Sigmoid colon (tissue), 7 donors: ENCODE data around the gene SDK2. TPM values are rescaled to one million over a fixed set of nuclear protein-coding genes. Genes with fewer than 3 reads are reported as not detected.

Experiments
- DNase-seq: peaks from one replicate; pipeline ENCODE4 v3.0.0-alpha.2; 2019
- H3K27ac ChIP-seq, 4 donors: fragments of 200-600 bp; sonication (generic); one replicate each; pipeline ENCODE4 v1.5.1; 2016 to 2019; ENCODE audit warnings: mild to moderate bottlenecking in 1 of 4
- H3K27me3 ChIP-seq, 3 donors: fragments of 200-600 bp; sonication (generic); one replicate each; pipeline ENCODE4 v1.5.1; 2019; ENCODE audit warnings: mild to moderate bottlenecking in 1 of 3
- H3K36me3 ChIP-seq, 4 donors: fragments of 200-600 bp; sonication (generic); one replicate each; pipeline ENCODE4 v1.5.1; 2016 to 2019
- H3K4me1 ChIP-seq, 4 donors: fragments of 200-600 bp; sonication (generic); one replicate each; pipeline ENCODE4 v1.5.1; 2017 to 2019
- H3K4me3 ChIP-seq, 4 donors: fragments of 200-600 bp; sonication (generic); one replicate each; pipeline ENCODE4 v1.5.1; 2017 to 2019; ENCODE audit warnings: mild to moderate bottlenecking in 2 of 4, moderate library complexity in 1 of 4
- H3K9me3 ChIP-seq, 4 donors: fragments of 200-600 bp in 3 of 4; sonication (generic) in 3 of 4; one replicate each; pipeline versions ENCODE4 v1.5.1 to v1.6.1; 2013 to 2019
- EP300 ChIP-seq, 4 donors: sonication (generic); formaldehyde crosslinking; IDR thresholded peaks; one replicate each; pipeline ENCODE4 v1.6.1; 2017; ENCODE audit warnings: antibody characterized with exemption in 4 of 4
- POLR2A ChIP-seq, 2 donors: fragments of 450-650 bp; IDR thresholded peaks; one replicate each; pipeline ENCODE4 v1.6.1; 2016; ENCODE audit warnings: antibody characterized with exemption in 2 of 2, mild to moderate bottlenecking in 2 of 2, moderate library complexity in 2 of 2
- POLR2AphosphoS5 ChIP-seq, 4 donors: sonication (generic); formaldehyde crosslinking; IDR thresholded peaks; one replicate each; pipeline ENCODE4 v1.6.1; 2017; ENCODE audit warnings: antibody characterized with exemption in 4 of 4
- WGBS, 2 donors: extraction: QIAGEN DNeasy Blood & Tissue Kit; methylation state at CpG; one replicate each; pipeline ENCODE4 v1.1.7; 2013; 5-methylcytosine and 5-hydroxymethylcytosine counted together
- intact Hi-C: fragments of 100-400 bp; cut with DNase I; formaldehyde crosslinking; loops from one replicate; pipeline ENCODE4 v1.15.1; 2023
- polyA plus RNA-seq, 3 donors: library from polyadenylated mRNA; stranded (reverse); fragments of 200-250 nt; gene quantifications; one replicate each; pipeline ENCODE4 v1.2.3, GENCODE V29; 2013
- total RNA-seq, 4 donors: library from RNA; depleted of rRNA; stranded (reverse); fragments of >200 nt; gene quantifications; one replicate each; pipeline ENCODE4 v1.1.0, GENCODE V29; 2016
- TF ChIP-seq, protein P1 (sequence below), 4 experiments: fragments of 450-650 bp in 3 of 4; fragments of 200-600 bp in 1 of 4; IDR thresholded peaks; one replicate each; pipeline ENCODE4 v1.5.1; 2016 to 2019; ENCODE audit warnings: antibody characterized with exemption in 4 of 4, mild to moderate bottlenecking in 3 of 4, moderate library complexity in 2 of 4
- donor health status: healthy with polysubstance abuse.
- donor health status: Bipolar disorder and iron deficiency.
- donor health status: healthy.

The SDK2 gene
- total and polyA plus RNA-seq, 7 donors, result under 0.01 to 1.9 (median 0.71) TPM

DNA sequence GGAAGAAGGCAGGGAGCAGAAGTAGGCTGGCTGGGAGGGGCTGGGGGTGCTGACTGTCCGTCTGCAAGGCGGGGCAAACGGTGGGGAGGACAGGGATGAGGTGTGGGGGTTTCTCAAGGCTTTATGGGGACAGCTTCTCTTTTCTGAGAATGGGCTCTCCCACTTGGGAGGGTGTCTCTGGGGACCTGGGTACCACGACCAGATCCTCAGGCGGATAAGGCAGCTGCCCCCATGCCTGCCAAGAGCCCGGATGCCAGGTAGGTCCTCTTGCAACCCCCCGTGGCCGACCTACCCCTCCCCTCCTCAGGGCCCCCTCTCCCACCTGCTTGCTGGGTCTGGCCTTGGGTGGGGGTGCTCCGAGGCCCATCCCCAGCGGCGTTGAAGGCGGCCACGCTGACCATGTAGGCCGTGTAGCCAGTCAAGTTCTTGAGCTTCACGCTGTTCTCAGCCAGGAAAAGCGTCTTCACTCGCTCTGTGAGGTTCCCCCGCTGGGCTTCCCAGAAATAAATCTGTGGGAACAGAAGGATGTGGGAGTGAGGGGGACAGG is 276.1 kb downstream of the SDK2 start:
- TF ChIP-seq, protein P1, sequence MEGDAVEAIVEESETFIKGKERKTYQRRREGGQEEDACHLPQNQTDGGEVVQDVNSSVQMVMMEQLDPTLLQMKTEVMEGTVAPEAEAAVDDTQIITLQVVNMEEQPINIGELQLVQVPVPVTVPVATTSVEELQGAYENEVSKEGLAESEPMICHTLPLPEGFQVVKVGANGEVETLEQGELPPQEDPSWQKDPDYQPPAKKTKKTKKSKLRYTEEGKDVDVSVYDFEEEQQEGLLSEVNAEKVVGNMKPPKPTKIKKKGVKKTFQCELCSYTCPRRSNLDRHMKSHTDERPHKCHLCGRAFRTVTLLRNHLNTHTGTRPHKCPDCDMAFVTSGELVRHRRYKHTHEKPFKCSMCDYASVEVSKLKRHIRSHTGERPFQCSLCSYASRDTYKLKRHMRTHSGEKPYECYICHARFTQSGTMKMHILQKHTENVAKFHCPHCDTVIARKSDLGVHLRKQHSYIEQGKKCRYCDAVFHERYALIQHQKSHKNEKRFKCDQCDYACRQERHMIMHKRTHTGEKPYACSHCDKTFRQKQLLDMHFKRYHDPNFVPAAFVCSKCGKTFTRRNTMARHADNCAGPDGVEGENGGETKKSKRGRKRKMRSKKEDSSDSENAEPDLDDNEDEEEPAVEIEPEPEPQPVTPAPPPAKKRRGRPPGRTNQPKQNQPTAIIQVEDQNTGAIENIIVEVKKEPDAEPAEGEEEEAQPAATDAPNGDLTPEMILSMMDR (IDR thresholded peaks at IDR 0.05), result no peak
- TF ChIP-seq EP300 (IDR thresholded peaks at IDR 0.05) (no peak), POLR2A (IDR thresholded peaks at IDR 0.05) (no peak), POLR2AphosphoS5 (IDR thresholded peaks at IDR 0.05) (no peak)
- Histone ChIP-seq H3K9me3 (no peaks in the 10 kb centered on the region), H3K4me1 (peaks cover 0 to 29% (median 8%) of the 10 kb centered on the region in 4 donors), H3K4me3 (no peak overlapping the region), H3K27me3 (no peaks in the 10 kb centered on the region), H3K36me3 (no peaks in the 10 kb centered on the region), H3K27ac (no peak overlapping the region)
- no peak for DNase-seq
- intact Hi-C loops, result loop anchor here (5.0 kb wide), 1 partner anchor 176 kb away; the partner anchor contains the start of gene COG1
- WGBS, 2 donors, result 92 to 95% methylated on average over 18 of the region's 18 CpGs

DNA sequence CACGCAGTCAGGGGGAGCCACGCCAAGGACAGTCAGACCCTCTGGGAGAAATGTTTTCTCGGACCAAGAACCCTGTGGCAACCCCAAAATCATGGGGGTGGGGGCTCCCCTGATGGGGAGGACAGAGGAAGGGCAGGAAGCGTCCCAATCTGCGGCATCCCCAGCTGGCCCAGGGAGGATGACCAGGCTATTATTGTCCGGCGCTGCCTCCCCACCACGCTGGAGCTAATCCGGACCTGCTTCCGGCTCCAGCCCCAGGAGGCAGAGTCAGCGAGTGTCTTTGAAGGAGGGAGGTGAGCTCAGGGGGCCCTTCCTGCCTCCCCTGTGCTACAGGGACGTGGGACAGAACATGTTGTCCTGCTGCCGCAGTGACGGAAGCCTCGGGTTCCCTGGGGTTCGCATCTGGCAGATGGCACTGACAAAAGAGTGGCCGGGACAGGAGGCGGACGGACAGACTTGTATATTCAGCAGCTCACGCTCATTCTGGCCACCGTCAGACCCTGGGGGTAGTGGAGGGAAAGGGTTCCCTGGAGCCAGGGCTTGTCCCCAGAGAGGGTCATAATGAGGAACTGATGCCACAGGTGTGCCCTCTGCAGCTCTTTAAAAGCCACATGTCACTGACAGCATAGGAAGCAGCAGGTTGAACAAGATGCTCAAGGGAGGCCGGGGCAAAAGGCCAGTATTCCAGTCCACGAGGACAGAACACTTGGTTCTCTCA is 278.2 kb downstream of the SDK2 start:
- Histone ChIP-seq H3K27me3 (no peaks in the 10 kb centered on the region), H3K4me3 (no peak overlapping the region), H3K27ac (peak overlapping the region; percentile 49 to 66 (median 54)), H3K9me3 (no peaks in the 10 kb centered on the region), H3K4me1 (peaks cover 0 to 29% (median 8%) of the 10 kb centered on the region in 4 donors), H3K36me3 (no peaks in the 10 kb centered on the region)
- WGBS, 2 donors, result 80 to 85% methylated on average over 23 of the region's 23 CpGs
- no peak for DNase-seq
- intact Hi-C loops, result loop anchor here (5.0 kb wide), 1 partner anchor 174 kb away; the partner anchor contains the start of gene COG1
- TF ChIP-seq, protein P1 (IDR thresholded peaks at IDR 0.05), result no peak
- peak; percentile 21 to 65 (median 34) for TF ChIP-seq POLR2AphosphoS5 (IDR thresholded peaks at IDR 0.05)
- no peak for TF ChIP-seq POLR2A (IDR thresholded peaks at IDR 0.05)
- TF ChIP-seq EP300 (IDR thresholded peaks at IDR 0.05), result peak in 3 of 4 donors; percentile 22 to 85 (median 57)

DNA sequence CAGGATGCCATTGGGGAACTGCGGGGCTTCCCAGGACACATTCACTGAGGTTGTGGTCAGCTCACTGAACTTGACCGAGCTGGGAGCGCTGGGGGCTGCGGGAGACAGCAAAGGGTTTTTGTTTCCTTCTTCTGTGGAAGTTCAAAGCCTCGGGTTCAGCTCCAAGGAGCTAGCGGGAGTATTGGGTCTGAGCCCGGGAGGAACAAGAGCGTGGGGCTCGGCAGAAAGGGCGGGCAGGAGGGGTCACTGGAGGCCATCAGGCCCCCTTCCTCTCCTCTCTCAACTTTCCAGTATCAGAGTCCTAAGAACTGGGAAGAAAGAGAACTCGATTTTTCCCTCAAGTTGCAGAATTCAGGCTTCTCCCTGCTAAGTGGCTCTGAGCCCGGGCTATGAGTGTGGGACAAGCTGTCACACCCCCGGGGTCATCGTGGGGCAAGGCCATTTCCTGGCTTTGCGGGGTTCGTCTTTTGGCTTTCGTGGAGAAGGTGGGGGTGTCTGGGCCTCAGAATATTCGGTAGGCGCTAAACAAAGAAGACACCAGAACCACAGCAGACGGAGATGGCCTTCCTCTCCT is 278.9 kb downstream of the SDK2 start:
- H3K27me3 ChIP-seq, result no peaks in the 10 kb centered on the region
- peaks cover 0 to 32% (median 9%) of the 10 kb centered on the region in 4 donors for H3K4me1 ChIP-seq
- no peak overlapping the region for H3K4me3 ChIP-seq
- H3K36me3 ChIP-seq, result no peaks in the 10 kb centered on the region
- 76 to 81% methylated on average over 20 of the region's 20 CpGs for WGBS, 2 donors
- intact Hi-C loops, result loop anchor here (5.0 kb wide), 1 partner anchor 173 kb away; the partner anchor contains the start of gene COG1
- DNase-seq, result no peak
- peak overlapping the region; percentile 49 to 66 (median 54) for H3K27ac ChIP-seq
- TF ChIP-seq, protein P1 (IDR thresholded peaks at IDR 0.05), result no peak
- no peak for TF ChIP-seq EP300 (IDR thresholded peaks at IDR 0.05)
- TF ChIP-seq POLR2A (IDR thresholded peaks at IDR 0.05), result no peak
- TF ChIP-seq POLR2AphosphoS5 (IDR thresholded peaks at IDR 0.05), result no peak
- no peaks in the 10 kb centered on the region for H3K9me3 ChIP-seq

DNA sequence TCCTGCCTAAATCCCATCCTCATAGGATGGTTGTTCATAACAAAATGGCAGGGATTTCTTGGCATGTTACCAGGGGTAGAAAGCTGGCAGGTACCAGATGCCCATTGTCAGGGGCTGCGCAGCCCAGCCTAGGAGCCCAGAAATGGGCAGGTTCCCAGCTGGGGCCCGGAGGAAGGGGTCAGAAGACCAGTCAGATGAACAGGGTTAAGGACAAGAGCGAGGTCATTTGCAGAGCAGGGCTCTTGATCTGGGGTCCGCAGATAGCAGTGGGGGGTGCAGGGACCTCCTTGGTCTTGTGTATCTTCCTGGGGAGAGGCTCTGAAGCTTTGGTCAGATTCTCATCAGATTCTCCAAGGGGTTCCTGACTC is 280.1 kb downstream of the SDK2 start:
- 95% methylated on average over 4 of the region's 4 CpGs for WGBS, 2 donors
- DNase-seq, result no peak
- TF ChIP-seq EP300 (IDR thresholded peaks at IDR 0.05) (no peak), POLR2AphosphoS5 (IDR thresholded peaks at IDR 0.05) (no peak), POLR2A (IDR thresholded peaks at IDR 0.05) (no peak)
- TF ChIP-seq, protein P1 (IDR thresholded peaks at IDR 0.05), result no peak
- Histone ChIP-seq H3K27ac (no peak overlapping the region), H3K36me3 (no peaks in the 10 kb centered on the region), H3K27me3 (no peaks in the 10 kb centered on the region), H3K4me3 (no peak overlapping the region), H3K4me1 (peaks cover 0 to 38% (median 15%) of the 10 kb centered on the region in 4 donors), H3K9me3 (no peaks in the 10 kb centered on the region)
- intact Hi-C loops, result no loop called here
